Measurements from ENCODE around the gene TECRL. TPM values are rescaled to one million over a fixed set of nuclear protein-coding genes. Genes with fewer than 3 reads are reported as not detected.

TECRL gene, protein sequence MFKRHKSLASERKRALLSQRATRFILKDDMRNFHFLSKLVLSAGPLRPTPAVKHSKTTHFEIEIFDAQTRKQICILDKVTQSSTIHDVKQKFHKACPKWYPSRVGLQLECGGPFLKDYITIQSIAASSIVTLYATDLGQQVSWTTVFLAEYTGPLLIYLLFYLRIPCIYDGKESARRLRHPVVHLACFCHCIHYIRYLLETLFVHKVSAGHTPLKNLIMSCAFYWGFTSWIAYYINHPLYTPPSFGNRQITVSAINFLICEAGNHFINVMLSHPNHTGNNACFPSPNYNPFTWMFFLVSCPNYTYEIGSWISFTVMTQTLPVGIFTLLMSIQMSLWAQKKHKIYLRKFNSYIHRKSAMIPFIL
- not detected for total RNA-seq

DNA sequence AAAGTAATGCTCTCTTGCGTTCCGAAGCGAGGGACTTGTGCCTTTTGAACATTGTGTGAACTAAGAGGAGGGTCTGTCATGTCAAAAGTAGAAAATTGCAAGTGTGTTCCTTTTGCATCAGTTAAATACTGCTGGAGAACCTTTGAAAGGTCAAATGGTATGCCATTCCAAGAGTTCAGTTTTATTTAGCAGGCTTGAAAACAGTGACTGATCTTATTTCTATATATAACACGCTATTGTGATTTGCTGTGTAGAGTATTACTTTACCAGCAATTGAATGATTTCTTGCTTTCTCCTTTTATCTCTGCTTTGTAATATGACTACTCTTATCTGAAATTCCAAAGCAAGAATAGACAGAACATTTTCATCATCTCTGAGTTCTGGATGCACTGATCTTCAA lies at the start of gene TECRL:
TECRL (minus strand) TSS at position 151 of the 400 bp plus-strand sequence; CDS start at position 52, 99 bp downstream.
- Histone ChIP-seq H3K36me3 (no peaks in the 10 kb centered on the region), H3K4me3 (no peak within 1 kb of the TSS), H3K9me3 (no peaks in the 10 kb centered on the region), H3K27ac (no peak within 1 kb of the TSS), H3K27me3 (no peaks in the 10 kb centered on the region), H3K4me1 (no peaks in the 10 kb centered on the region)
- no peak for DNase-seq
- TF ChIP-seq, protein P1, sequence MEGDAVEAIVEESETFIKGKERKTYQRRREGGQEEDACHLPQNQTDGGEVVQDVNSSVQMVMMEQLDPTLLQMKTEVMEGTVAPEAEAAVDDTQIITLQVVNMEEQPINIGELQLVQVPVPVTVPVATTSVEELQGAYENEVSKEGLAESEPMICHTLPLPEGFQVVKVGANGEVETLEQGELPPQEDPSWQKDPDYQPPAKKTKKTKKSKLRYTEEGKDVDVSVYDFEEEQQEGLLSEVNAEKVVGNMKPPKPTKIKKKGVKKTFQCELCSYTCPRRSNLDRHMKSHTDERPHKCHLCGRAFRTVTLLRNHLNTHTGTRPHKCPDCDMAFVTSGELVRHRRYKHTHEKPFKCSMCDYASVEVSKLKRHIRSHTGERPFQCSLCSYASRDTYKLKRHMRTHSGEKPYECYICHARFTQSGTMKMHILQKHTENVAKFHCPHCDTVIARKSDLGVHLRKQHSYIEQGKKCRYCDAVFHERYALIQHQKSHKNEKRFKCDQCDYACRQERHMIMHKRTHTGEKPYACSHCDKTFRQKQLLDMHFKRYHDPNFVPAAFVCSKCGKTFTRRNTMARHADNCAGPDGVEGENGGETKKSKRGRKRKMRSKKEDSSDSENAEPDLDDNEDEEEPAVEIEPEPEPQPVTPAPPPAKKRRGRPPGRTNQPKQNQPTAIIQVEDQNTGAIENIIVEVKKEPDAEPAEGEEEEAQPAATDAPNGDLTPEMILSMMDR (IDR thresholded peaks at IDR 0.05), result no peak
- TF ChIP-seq POLR2A (IDR thresholded peaks at IDR 0.05), result no peak
- intact Hi-C loops (cut with DNase I; ENCODE audit: low total_unique reads), result no loop called here

DNA sequence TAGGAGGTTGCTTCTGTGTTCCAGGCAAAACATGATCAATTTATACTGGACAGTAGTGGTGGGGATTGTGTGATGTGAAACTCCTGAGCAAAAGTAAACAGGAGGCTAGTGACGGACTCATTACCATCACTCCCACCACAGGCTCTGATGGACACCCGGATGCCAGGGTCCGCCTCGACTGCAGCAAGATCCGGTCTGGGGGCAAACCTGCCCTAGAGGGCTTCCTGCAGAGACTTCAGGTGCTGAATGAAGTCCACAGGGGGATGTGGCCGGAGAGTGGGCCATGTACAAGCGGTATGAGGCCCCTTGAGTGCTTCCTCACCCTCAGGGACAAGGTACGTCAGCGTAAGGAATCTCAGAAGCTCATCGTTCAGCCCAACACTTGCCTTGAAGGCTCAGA lies 23.4 kb upstream of the TECRL start:
- no peaks in the 10 kb centered on the region for H3K4me1 ChIP-seq
- TF ChIP-seq, protein P1 (IDR thresholded peaks at IDR 0.05), result no peak
- no peak for TF ChIP-seq POLR2A (IDR thresholded peaks at IDR 0.05)
- intact Hi-C loops (cut with DNase I; ENCODE audit: low total_unique reads), result no loop called here

DNA sequence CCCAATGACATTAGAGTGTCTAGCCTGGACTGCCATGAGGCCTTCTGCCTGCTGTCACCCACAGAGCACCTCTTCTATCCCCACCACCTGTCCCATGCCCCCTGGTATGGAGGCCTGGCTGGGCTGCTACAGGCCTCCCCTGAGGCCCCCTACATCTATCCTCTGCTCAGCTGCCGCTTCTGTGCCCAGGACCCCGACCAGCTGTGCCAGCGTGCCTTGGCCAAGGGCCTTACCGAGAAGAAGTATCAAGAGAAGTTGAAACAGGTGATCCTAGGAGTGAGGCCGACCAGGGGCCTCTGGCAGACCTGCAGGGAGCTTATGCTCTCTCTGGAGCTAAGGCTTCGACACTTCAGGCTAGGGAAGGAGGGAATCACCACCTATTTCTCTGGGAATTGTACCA lies 21.7 kb upstream of the TECRL start:
- Histone ChIP-seq H3K4me3 (no peak overlapping the region), H3K27me3 (no peaks in the 10 kb centered on the region), H3K36me3 (no peaks in the 10 kb centered on the region), H3K4me1 (no peaks in the 10 kb centered on the region), H3K9me3 (peaks cover 0 to 4% of the 10 kb centered on the region in 2 donors), H3K27ac (no peak overlapping the region)
- intact Hi-C loops (cut with DNase I; ENCODE audit: low total_unique reads), result no loop called here
- no peak for DNase-seq
- no peak for TF ChIP-seq POLR2A (IDR thresholded peaks at IDR 0.05)

More for the DNA sequence above, 23.4 kb upstream of the TECRL start:
- Histone ChIP-seq H3K4me3 (no peak overlapping the region), H3K36me3 (no peaks in the 10 kb centered on the region), H3K27ac (no peak overlapping the region), H3K9me3 (peaks cover 0 to 4% of the 10 kb centered on the region in 2 donors), H3K27me3 (no peaks in the 10 kb centered on the region)
- no peak for DNase-seq

DNA sequence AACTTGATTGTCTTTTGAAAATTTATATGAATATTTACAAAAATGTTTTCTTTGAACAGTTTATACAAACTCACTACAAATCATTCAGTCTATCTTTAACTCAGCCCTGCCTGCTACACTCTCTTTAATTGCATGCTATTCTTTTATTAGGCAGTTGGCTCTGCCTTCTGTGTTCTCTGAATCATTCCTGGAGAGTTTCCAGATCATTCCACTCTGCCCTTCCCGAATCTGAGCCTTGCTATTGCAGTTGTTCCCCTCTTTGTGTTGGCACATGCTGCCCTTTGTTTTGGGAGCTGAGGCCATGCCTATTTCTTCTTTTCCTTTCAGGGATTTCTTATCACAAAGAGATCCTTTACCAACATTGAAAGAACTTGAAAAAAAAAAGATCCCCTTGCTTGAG lies 8.7 kb upstream of the TECRL start:
- intact Hi-C loops (cut with DNase I; ENCODE audit: low total_unique reads), result no loop called here
- H3K4me3 ChIP-seq, result no peak overlapping the region
- no peaks in the 10 kb centered on the region for H3K9me3 ChIP-seq
- no peaks in the 10 kb centered on the region for H3K27me3 ChIP-seq
- TF ChIP-seq POLR2A (IDR thresholded peaks at IDR 0.05), result no peak
- TF ChIP-seq, protein P1 (IDR thresholded peaks at IDR 0.05), result no peak
- H3K36me3 ChIP-seq, result no peaks in the 10 kb centered on the region
- no peak overlapping the region for H3K27ac ChIP-seq
- H3K4me1 ChIP-seq, result no peaks in the 10 kb centered on the region
- DNase-seq, result no peak

DNA sequence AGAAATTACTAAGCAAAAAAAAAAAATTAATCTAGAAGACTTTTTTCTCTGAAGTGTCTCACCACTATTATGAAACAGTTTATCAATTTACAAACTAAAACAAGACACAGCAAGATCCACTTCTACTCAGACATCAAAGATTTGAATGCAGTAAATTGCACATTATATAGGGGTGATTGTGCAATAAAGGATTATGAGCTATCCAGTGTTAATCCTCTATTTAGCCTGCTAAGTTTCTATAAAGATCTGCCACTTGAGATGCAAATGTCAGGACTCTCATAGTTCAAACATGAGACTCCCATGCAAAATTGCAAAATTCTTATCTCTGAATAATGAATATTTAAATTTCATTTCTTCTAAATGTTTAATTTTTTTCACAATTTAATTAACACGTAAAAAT lies 2.2 kb downstream of the TECRL start:
- H3K4me3 ChIP-seq, result no peak overlapping the region
- TF ChIP-seq POLR2A (IDR thresholded peaks at IDR 0.05), result no peak
- TF ChIP-seq, protein P1 (IDR thresholded peaks at IDR 0.05), result no peak

More for the DNA sequence above, 2.2 kb downstream of the TECRL start:
- Histone ChIP-seq H3K9me3 (no peaks in the 10 kb centered on the region), H3K36me3 (no peaks in the 10 kb centered on the region), H3K4me1 (no peaks in the 10 kb centered on the region), H3K27ac (no peak overlapping the region), H3K27me3 (no peaks in the 10 kb centered on the region)
- DNase-seq, result no peak
- intact Hi-C loops (cut with DNase I; ENCODE audit: low total_unique reads), result no loop called here

All from uterus (tissue), 4 donors.